HS-27A (cell line): Measurements from ENCODE around the gene POU4F2.
"Not testable (repeated sequence)": the region's sequence is repeated elsewhere in the genome, so short reads cannot be mapped to it uniquely, and the experiment has no call there.

Source experiments
- DNase-seq: peaks from one replicate; pipeline ENCODE4 v3.0.0-alpha.2; 2012; ENCODE audit warnings: low read depth, missing footprints

Gene POU4F2

DNA sequence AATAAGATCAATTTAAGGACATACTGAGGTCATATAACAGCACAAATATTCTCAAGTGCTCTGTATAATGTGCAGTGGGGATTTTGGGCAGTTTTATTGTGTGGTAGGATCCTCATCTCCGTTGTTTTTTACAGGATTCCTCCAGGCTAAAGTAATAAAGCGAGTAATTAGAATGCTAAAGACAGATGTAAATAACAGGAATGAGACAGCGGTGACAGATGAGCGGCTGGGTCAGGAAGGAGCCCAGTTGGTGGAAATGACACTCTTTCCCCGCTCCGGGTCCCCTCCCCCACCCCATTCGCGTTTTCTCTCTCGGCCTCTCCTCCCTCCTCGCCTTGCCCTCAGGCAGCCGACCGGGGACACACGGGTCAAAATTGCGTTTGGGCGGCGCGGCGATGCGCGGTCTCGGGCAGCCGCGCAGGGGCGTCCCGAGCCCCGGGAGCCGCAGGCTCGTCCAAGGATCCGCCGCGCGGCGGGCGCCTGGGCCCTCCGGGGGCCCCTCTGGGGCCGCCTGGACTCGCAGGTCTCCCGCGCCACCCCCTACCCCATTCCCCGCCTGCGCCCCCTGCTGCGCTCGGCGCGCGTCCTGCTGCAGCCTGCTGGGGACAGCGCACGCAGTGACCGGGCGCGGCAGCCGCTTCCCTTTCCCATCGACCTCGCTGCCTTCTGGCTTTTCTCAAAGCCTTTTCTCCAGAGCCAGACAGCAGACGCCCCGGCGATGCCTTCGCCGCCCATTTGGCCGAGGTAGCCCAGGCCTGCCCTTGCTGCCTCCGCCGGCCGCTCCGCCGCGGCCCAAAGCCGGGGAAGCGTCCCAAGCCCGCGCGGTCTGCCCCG lies 16.2 kb downstream of the POU4F2 start:
- no peak for DNase-seq

DNA sequence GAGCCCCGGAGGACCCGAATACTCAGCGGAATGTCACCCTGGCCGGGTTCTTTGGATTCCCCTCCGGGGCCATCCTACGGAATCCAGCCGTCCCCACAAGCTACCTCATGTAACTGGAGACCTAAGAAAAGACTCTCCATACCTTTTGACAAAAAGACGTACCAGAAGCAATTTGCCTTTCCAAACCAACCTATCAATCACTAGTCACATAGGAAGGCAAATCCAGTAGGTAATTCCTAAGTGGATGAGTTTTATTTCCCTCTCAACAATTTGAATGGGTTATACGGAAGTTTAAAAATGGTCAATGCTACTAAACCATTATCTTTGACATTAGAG lies 16.8 kb downstream of the POU4F2 start:
- DNase-seq, result no peak

DNA sequence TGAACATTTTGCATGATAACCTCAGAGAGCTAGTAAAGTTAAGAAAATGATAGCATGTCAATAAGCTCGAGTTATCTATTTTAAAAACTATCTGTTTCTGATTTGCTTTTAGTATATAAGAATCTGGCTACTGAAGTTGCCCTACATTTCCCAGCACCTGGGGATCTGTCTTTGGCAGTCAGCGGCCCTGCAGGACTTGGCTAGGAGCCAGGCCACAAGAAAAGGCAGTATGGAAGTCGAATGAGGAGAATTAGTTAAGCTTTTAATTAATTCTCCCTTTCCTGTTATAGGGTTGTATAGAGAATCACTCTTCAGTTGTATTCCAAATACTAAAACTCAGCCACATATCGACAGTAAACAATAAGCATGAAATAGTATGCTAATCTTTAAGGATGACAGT lies 22.7 kb downstream of the POU4F2 start:
- DNase-seq, result no peak

DNA sequence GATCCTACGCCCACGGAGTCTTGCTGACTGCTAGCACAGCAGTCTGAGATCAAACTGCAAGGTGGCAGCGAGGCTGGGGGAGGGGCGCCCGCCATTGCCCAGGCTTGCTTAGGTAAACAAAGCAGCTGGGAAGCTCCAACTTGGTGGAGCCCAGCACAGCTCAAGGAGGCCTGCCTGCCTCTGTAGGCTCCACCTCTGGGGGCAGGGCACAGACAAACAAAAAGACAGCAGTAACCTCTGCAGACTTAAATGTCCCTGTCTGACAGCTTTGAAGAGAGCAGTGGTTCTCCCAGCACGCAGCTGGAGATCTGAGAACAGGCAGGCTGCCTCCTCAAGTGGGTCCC lies 25.2 kb downstream of the POU4F2 start:
- not testable (repeated sequence) for DNase-seq

DNA sequence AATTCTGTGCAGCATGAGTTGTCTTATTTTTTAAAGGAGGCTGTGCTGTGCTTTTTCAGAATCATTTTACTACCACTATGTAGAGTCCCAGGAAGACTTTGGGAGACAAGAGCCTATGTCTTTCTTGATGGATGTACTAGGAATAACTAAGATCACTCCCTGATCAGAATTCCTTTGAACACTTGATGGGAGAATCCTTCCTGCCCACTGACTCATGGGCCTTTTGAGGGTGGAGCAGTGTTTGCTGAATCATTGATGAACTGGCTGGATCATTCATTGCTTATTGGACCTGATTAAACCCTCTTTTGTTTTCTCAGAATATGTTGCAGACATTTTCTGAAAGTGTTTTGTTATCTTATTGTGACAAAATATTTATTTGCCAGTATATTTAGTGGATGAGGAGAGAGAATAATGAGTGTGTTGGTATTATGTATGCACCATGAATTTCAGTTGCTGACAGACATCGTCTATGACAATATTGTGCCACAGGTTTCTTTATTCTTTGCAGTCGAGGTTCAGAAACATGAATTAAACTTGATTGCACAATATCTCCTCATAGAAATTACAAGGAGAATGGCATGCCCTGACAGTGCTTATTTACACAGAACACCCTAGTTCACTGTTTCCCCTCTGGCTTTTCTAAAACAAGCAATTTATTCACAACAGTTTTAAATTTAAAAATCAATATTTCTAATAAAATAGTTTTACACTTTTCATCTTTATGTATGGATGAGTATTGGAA lies 36.3 kb downstream of the POU4F2 start:
- DNase-seq, result no peak
